SK-N-SH (cell line): Measurements from ENCODE around the gene CCNK. TPM values are rescaled to one million over a fixed set of nuclear protein-coding genes. Genes with fewer than 3 reads are reported as not detected.
A peak's percentile ranks its signal among the peaks of the same experiment; 100 is the strongest.

ENCODE experiments used
- CTCF ChIA-PET: fragments of 300-600, 350-600 bp; formaldehyde crosslinking; extraction: SDS; loops from one replicate; lab custom pipeline; 2021; lab: Yijun Ruan, JAX
- POLR2A ChIA-PET: fragments of 350-600 bp; sonication (Branson Sonifier 250); formaldehyde crosslinking; extraction: SDS; loops from one replicate; lab custom pipeline; 2020; ENCODE audit warnings: antibody characterized with exemption, inconsistent platforms; lab: Yijun Ruan, JAX
- DNase-seq: peaks from one replicate; pipeline ENCODE4 v3.0.0; 2012
- H2AFZ ChIP-seq: fragments of 200-600 bp; sonication (generic); 2 replicates; pipeline ENCODE4 v1.8.1; 2016; ENCODE audit warnings: antibody characterized with exemption, mild to moderate bottlenecking, low read depth
- H3F3A ChIP-seq: fragments of 200-600 bp; sonication (generic); replicated peaks from 2 replicates; pipeline ENCODE3; 2016; ENCODE audit warnings: antibody characterized with exemption, mild to moderate bottlenecking; ENCODE audit not compliant: insufficient read depth
- H3K27ac ChIP-seq, 2 experiments: fragments of 200-500 bp in 1 of 2; fragments of 200-600 bp in 1 of 2; sonication (Bioruptor generic) in 1 of 2; sonication (generic), shearing (Covaris generic) in 1 of 2; 2 replicates each; pipeline versions ENCODE4 v1.5.1 to v1.6.1; 2014 to 2016; ENCODE audit warnings: low read depth in 2 of 2, inconsistent platforms in 1 of 2, low read length in 1 of 2, mild to moderate bottlenecking in 1 of 2, mixed read lengths in 1 of 2
- H3K27me3 ChIP-seq: fragments of 200-600 bp; sonication (generic), shearing (Covaris generic); 2 replicates; pipeline ENCODE4 v1.6.1; 2016; ENCODE audit warnings: mixed run types; ENCODE audit not compliant: insufficient read depth
- H3K36me3 ChIP-seq, 2 experiments: fragments of 200-500 bp in 1 of 2; fragments of 200-600 bp in 1 of 2; sonication (Bioruptor generic) in 1 of 2; sonication (generic) in 1 of 2; replicated peaks in 1 of 2; 2 replicates each; pipeline versions ENCODE3 to v1.5.1; 2014 to 2016; ENCODE audit warnings: low read length in 1 of 2, mild to moderate bottlenecking in 1 of 2; ENCODE audit not compliant: insufficient read depth in 2 of 2, control insufficient read depth in 1 of 2
- H3K4me1 ChIP-seq, 2 experiments: fragments of 200-500 bp in 1 of 2; fragments of 200-600 bp in 1 of 2; sonication (Bioruptor generic) in 1 of 2; sonication (generic), shearing (Covaris generic) in 1 of 2; 2 replicates each; pipeline versions ENCODE4 v1.5.1 to v1.6.1; 2014 to 2016; ENCODE audit warnings: low read depth in 1 of 2, low read length in 1 of 2, mixed run types in 1 of 2; ENCODE audit not compliant: insufficient read depth in 2 of 2, control insufficient read depth in 1 of 2
- H3K4me2 ChIP-seq: fragments of 200-600 bp; sonication (generic), shearing (Covaris generic); 2 replicates; pipeline ENCODE4 v1.6.1; 2017; ENCODE audit warnings: mixed run types
- H3K4me3 ChIP-seq, 2 experiments: fragments of 200-500 bp in 1 of 2; fragments of 200-600 bp in 1 of 2; sonication (Bioruptor generic) in 1 of 2; sonication (generic), shearing (Covaris generic) in 1 of 2; 2 replicates each; pipeline versions ENCODE4 v1.5.1 to v1.8.1; 2014 to 2016; ENCODE audit warnings: low read depth in 2 of 2, inconsistent platforms in 1 of 2, low read length in 1 of 2, mild to moderate bottlenecking in 1 of 2, mixed read lengths in 1 of 2, moderate library complexity in 1 of 2
- H3K79me2 ChIP-seq: fragments of 200-600 bp; sonication (generic); 2 replicates; pipeline ENCODE4 v1.8.1; 2017; ENCODE audit warnings: mild to moderate bottlenecking; ENCODE audit not compliant: insufficient read depth
- H3K9ac ChIP-seq: fragments of 200-600 bp; sonication (generic); 2 replicates; pipeline ENCODE4 v1.6.1; 2017; ENCODE audit warnings: mixed run types
- H3K9me2 ChIP-seq: fragments of 200-600 bp; sonication (generic); 2 replicates; pipeline ENCODE4 v1.6.1; 2017; ENCODE audit warnings: mixed run types
- H3K9me3 ChIP-seq: fragments of 200-600 bp; sonication (generic); 2 replicates; pipeline ENCODE4 v1.6.1; 2017; ENCODE audit warnings: mixed run types, mild to moderate bottlenecking, moderate library complexity
- H4K20me1 ChIP-seq: fragments of 200-600 bp; sonication (generic); 2 replicates; pipeline ENCODE4 v1.6.1; 2017; ENCODE audit warnings: mild to moderate bottlenecking, mixed run types; ENCODE audit not compliant: insufficient read depth
- ELF1 ChIP-seq: IDR thresholded peaks from 2 replicates; pipeline ENCODE4 v1.4.0; 2012
- FOXM1 ChIP-seq: IDR thresholded peaks from 2 replicates; pipeline ENCODE4 v1.4.0; 2012; ENCODE audit warnings: low read depth, mild to moderate bottlenecking
- GABPA ChIP-seq: IDR thresholded peaks from 2 replicates; pipeline ENCODE4 v1.4.0; 2012; ENCODE audit warnings: low read depth, mild to moderate bottlenecking
- GATA2 ChIP-seq: sonication (generic); formaldehyde crosslinking; IDR thresholded peaks from 2 replicates; pipeline ENCODE4 v1.5.0; 2020; ENCODE audit warnings: mild to moderate bottlenecking, missing genetic modification reagents
- JUND ChIP-seq: IDR thresholded peaks from 2 replicates; pipeline ENCODE4 v1.4.0; 2012
- RAD21 ChIP-seq: IDR thresholded peaks from 2 replicates; pipeline ENCODE4 v1.6.1; 2012; ENCODE audit warnings: mild to moderate bottlenecking, low read length
- RCOR1 ChIP-seq: fragments of 150-350 bp; IDR thresholded peaks from 2 replicates; pipeline ENCODE4 v1.6.1; 2017; ENCODE audit warnings: antibody characterized with exemption, low read length
- SIN3A ChIP-seq: IDR thresholded peaks from 2 replicates; pipeline ENCODE4 v1.6.1; 2012; ENCODE audit warnings: low read depth, mild to moderate bottlenecking, low read length, moderate library complexity, borderline replicate concordance
- SMC3 ChIP-seq: IDR thresholded peaks from 2 replicates; pipeline ENCODE4 v1.6.1; 2012; ENCODE audit warnings: low read depth, low read length, improper control_type of control experiment
- TAF1 ChIP-seq: IDR thresholded peaks from 2 replicates; pipeline ENCODE4 v1.6.1; 2012; ENCODE audit warnings: low read depth, mild to moderate bottlenecking, low read length, moderate library complexity, borderline replicate concordance
- WGBS: methylation state at CpG from one replicate; pipeline ENCODE4 v1.1.6; 2017; ENCODE audit warnings: low lambda C conversion rate; 5-methylcytosine and 5-hydroxymethylcytosine counted together
- polyA plus RNA-seq, 3 experiments: library from polyadenylated mRNA; depleted of rRNA; stranded (reverse); fragments of >200 nt; gene quantifications; 2 replicates each; pipeline ENCODE4 v1.2.3, GENCODE V29; 2012
- TF ChIP-seq, protein P1 (sequence below): fragments of 200-600 bp; sonication (generic); IDR thresholded peaks from 2 replicates; pipeline ENCODE4 v1.6.1; 2017; ENCODE audit warnings: antibody characterized with exemption, mild to moderate bottlenecking, moderate library complexity

The CCNK gene
- polyA plus RNA-seq, 1 of the 3 experiments (the other 2 are of a cell fraction): 14.6 TPM

DNA sequence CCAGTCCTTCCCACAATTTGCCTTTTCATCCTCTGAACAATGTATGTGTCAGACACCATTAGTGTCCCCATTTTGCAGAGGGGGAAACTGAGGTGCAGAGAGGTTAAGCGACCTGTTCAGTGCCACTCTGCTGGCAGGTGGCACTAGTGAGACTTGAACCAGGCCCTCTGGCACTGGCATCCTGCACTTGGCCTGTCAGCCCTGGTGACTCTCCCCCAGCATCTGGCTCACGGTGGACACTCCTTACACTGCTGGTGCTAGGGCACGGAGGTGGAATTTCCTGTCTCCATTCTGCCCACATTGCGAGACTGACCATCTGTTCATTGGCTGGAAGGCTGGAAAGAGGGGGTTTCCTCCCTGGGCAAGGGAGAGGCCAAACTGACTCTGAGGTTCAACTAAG is 48.7 kb downstream of the CCNK start:
- no peak overlapping the region for H3K9ac ChIP-seq
- 63% methylated on average over 3 of the region's 4 CpGs for WGBS
- ChIA-PET CTCF (no interaction called here), POLR2A (no interaction called here)
- H3K4me3 ChIP-seq: no peak overlapping the region
- no peaks in the 10 kb centered on the region for H3F3A ChIP-seq
- TF ChIP-seq RAD21 (peak; percentile 46), FOXM1 (no peak), ELF1 (no peak), JUND (no peak), SIN3A (no peak), SMC3 (peak; percentile 32), TAF1 (no peak), GATA2 (CRISPR knock-in tag) (no peak), GABPA (no peak)
- TF ChIP-seq, protein P1, sequence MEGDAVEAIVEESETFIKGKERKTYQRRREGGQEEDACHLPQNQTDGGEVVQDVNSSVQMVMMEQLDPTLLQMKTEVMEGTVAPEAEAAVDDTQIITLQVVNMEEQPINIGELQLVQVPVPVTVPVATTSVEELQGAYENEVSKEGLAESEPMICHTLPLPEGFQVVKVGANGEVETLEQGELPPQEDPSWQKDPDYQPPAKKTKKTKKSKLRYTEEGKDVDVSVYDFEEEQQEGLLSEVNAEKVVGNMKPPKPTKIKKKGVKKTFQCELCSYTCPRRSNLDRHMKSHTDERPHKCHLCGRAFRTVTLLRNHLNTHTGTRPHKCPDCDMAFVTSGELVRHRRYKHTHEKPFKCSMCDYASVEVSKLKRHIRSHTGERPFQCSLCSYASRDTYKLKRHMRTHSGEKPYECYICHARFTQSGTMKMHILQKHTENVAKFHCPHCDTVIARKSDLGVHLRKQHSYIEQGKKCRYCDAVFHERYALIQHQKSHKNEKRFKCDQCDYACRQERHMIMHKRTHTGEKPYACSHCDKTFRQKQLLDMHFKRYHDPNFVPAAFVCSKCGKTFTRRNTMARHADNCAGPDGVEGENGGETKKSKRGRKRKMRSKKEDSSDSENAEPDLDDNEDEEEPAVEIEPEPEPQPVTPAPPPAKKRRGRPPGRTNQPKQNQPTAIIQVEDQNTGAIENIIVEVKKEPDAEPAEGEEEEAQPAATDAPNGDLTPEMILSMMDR: peak; percentile 26; the same call in 1 of the 2 replicates
- H3K9me3 ChIP-seq: no peaks in the 10 kb centered on the region
- peaks cover 22 to 43% of the 10 kb centered on the region in 2 experiments; a peak in 1 of 4 replicates for H3K4me1 ChIP-seq
- H3K9me2 ChIP-seq: no peaks in the 10 kb centered on the region
- DNase-seq: no peak
- no peak overlapping the region; a peak in 1 of 4 replicates for H3K27ac ChIP-seq
- no peaks in the 10 kb centered on the region for H3K36me3 ChIP-seq
- no peaks in the 10 kb centered on the region for H4K20me1 ChIP-seq
- peaks cover 30% of the 10 kb centered on the region; the same call in 1 of the 2 replicates for H3K79me2 ChIP-seq
- no peak overlapping the region for H2AFZ ChIP-seq
- H3K27me3 ChIP-seq: no peaks in the 10 kb centered on the region
- no peak overlapping the region for H3K4me2 ChIP-seq

DNA sequence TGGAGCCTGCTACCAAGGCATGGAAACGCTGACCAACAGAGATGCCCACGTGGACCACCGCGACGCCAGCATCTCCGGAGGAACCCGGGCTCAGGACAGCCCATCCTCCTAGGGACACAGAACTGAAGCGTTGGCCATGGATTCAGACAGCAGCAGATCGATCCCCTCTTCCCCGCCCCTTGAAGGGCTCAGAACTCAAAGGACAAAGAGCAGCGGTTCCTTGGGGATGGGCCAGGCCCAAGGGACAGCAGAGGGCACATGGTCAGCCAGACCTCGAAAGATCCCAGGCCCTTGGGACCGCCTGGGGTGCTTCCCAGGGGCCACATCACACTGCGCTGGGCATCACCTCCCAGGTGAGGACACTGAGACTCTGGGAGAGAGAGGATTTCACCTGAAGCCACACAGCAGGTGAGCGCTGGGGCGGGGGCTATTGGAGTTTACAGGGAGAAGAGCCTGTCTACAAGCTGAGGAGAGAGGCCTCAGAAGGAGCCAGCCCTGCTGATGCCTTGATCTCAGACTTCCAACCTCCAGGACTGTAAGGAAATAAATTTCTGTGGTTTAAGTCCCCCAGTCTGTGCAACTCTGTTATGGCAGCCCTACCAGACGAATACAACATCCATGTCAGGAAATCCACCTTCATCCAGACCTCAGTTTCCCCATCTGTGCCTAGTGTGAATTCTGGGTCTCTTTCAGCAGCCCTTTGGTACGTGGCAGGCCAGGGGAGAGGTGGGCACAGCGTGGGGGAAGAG is 49.4 kb downstream of the CCNK start:
- 95% methylated on average over 11 of the region's 19 CpGs for WGBS
- H3K9me2 ChIP-seq: no peaks in the 10 kb centered on the region
- H4K20me1 ChIP-seq: no peaks in the 10 kb centered on the region
- no peak for TF ChIP-seq RCOR1
- no peak for TF ChIP-seq GABPA
- TF ChIP-seq, protein P1: no peak
- no peak overlapping the region for H3K4me3 ChIP-seq
- peak overlapping the region; percentile 55; the same call in 1 of the 2 replicates for H3K4me2 ChIP-seq
- ChIA-PET POLR2A (no interaction called here), CTCF (interaction anchor here (1.5 kb wide), 1 partner anchor 13 kb away, joined by 4 read pairs; no protein-coding TSS in a partner anchor)
- H3K9me3 ChIP-seq: no peaks in the 10 kb centered on the region
- peaks cover 27 to 45% of the 10 kb centered on the region in 2 experiments; a peak in 2 of 4 replicates for H3K4me1 ChIP-seq
- H3K36me3 ChIP-seq: no peaks in the 10 kb centered on the region
- H3K27me3 ChIP-seq: no peaks in the 10 kb centered on the region
- H3K9ac ChIP-seq: no peak overlapping the region
- no peaks in the 10 kb centered on the region for H3F3A ChIP-seq
- no peak overlapping the region for H2AFZ ChIP-seq
- DNase-seq: no peak
- peak overlapping the region; percentile 3 to 41; a peak in 2 of 4 replicates for H3K27ac ChIP-seq
- peaks cover 33% of the 10 kb centered on the region; the same call in 1 of the 2 replicates for H3K79me2 ChIP-seq
